Kidney epithelial cell (primary cell): Measurements from ENCODE around the gene DUSP22. TPM values are rescaled to one million over a fixed set of nuclear protein-coding genes. Genes with fewer than 3 reads are reported as not detected.

ENCODE experiments used
- DNase-seq: peaks from one replicate; pipeline ENCODE4 v3.0.0-alpha.2; 2010; ENCODE audit warnings: low read depth
- H3K27me3 ChIP-seq: 2 replicates; pipeline ENCODE4 v1.6.0; 2011; ENCODE audit warnings: low read length; ENCODE audit not compliant: control insufficient read depth, insufficient read depth
- H3K36me3 ChIP-seq: 2 replicates; pipeline ENCODE4 v1.5.1; 2011; ENCODE audit warnings: low read length; ENCODE audit not compliant: control insufficient read depth, insufficient read depth
- H3K4me3 ChIP-seq: 2 replicates; pipeline ENCODE4 v1.5.1; 2011; ENCODE audit warnings: low read depth, mild to moderate bottlenecking, control low read depth, low read length
- total RNA-seq: library from RNA; depleted of rRNA; stranded (reverse); fragments of >200 nt; gene quantifications from 2 replicates; pipeline ENCODE4 v1.2.3, GENCODE V29; 2015
- TF ChIP-seq, protein P1 (sequence below): IDR thresholded peaks from 2 replicates; pipeline ENCODE4 v1.5.1; 2011; ENCODE audit warnings: mild to moderate bottlenecking, moderate library complexity, low read length, control low read depth, inconsistent platforms; ENCODE audit not compliant: insufficient read depth, poor library complexity, severe bottlenecking

Gene DUSP22
- total RNA-seq, 1 donor from 2014 or later = 35.9 TPM

DNA sequence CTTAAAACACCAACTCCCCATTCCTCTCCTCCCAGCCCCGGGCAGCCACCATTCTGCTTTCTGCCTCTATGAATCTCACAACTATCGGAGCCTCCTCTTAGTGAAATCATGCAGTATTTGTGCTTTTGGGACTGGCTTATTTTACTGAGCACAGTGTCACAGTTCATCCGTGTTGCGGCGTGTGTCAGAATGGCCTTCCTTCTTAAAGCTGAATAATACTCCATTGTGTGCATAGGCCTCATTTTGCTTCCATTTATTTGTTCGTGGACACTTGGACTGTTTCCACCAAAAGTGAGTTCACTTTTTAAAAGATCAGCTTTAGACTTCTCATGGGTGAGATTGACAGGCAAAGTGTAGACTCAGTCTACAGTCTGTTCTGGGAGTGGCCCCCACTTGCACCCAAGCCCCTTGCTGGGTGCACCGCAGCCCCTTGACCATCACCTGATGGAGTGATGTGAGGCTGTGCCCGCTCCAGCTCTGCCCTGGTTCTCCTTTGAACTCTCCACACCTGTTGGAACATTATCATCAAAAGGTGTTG is 12.6 kb downstream of the DUSP22 start:
- Histone ChIP-seq H3K4me3 (no peak overlapping the region), H3K27me3 (no peaks in the 10 kb centered on the region), H3K36me3 (no peaks in the 10 kb centered on the region)
- no peak for DNase-seq
- TF ChIP-seq, protein P1, sequence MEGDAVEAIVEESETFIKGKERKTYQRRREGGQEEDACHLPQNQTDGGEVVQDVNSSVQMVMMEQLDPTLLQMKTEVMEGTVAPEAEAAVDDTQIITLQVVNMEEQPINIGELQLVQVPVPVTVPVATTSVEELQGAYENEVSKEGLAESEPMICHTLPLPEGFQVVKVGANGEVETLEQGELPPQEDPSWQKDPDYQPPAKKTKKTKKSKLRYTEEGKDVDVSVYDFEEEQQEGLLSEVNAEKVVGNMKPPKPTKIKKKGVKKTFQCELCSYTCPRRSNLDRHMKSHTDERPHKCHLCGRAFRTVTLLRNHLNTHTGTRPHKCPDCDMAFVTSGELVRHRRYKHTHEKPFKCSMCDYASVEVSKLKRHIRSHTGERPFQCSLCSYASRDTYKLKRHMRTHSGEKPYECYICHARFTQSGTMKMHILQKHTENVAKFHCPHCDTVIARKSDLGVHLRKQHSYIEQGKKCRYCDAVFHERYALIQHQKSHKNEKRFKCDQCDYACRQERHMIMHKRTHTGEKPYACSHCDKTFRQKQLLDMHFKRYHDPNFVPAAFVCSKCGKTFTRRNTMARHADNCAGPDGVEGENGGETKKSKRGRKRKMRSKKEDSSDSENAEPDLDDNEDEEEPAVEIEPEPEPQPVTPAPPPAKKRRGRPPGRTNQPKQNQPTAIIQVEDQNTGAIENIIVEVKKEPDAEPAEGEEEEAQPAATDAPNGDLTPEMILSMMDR = no peak

DNA sequence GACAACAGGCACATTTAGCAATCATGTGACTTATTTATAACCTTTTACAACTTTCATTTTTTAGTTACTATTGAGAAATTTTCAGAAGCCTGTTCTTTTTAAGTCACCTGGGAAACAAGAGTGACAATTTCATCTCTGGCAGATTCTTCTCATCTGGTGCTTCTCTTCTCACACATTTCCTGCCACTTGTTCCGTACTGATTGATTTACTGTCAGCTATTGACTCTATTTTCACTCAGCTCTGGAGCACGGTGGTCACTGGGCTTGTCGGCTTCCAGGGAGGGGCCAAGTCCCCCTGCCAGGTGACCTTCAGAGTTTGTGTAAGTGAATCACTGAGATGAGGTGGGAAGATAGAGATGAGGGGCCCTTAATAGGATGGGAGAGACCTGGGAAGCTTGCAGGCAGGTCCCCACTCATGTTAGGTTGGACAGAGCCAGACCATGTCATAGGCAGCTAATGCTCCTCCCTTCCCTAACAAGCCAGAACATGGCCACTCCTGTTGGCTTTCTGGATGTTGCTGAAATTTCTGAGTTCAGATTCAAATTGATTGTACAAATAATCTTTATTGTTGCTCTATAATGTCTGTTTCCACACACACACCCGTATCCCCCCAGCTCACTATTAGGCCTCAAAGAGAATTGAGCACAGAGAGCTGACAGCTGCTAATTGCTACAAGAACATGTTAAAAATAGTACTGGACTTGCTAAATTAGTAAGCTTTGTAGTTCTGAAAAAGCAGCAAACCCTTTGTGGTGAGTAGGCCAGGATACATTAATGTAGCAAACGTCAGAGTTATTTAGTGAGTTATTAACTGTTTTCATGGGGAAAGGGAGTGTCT is 13.3 kb downstream of the DUSP22 start:
- DNase-seq = peak; percentile 50
- TF ChIP-seq, protein P1 = no peak
- Histone ChIP-seq H3K27me3 (no peaks in the 10 kb centered on the region), H3K4me3 (no peak overlapping the region), H3K36me3 (no peaks in the 10 kb centered on the region)

DNA sequence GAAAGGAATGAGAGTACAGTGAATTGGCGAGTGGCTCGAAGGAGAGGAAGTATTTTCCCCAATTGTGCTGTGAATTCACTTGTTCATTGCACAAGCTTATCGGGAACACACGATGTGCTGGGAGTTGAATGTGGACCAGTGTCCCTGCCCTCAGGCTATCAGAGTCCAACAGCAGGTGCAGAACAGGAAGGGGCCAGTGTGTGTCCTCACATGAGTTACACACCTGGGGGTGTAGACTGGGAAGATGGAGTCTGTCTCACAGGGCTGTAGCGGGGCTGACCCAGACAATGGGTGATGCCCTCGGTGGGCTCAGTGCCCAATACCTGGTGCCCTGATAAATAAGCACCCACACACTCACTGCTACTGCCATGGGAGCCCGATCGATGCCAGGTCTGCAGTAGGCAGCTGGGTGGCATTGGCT is 14.4 kb downstream of the DUSP22 start:
- TF ChIP-seq, protein P1 = no peak
- Histone ChIP-seq H3K4me3 (no peak overlapping the region), H3K36me3 (no peaks in the 10 kb centered on the region), H3K27me3 (no peaks in the 10 kb centered on the region)
- DNase-seq = no peak

DNA sequence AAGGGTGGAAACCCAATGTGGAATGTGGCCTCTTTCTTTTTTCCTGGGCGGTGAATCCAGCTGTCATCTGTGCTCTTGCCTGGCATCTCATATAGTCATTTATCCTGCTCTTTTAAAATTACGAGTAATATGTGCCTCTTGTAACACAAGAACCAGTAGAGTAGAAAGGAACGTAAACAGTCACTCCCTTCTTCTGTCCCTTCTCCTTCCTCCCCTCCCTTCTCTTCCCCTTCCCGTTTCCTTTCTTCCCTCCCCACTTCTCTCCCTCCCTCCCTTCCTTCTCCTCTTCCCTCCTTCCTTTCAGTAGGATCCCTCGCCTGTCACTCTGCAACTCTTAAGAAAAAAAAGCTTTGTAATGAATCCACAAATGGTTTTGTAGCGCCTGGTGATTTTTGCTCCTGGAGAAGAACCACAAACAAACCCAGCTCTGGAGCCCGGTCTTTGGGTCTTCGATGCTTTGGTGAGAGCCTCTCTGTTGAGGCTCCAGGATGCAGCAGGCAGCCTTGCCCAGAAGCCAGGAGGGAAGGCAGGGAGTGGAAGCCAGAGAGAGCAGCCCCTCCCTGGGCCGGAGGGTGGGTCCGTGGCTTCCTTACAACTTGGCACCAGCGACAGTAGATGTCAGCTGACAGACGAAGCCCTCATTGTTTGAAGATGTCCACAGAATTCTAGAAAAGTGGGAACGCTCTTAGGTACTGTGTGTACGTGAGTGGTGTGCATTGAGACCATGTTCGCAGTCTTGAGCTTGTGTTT is 15.0 kb downstream of the DUSP22 start:
- TF ChIP-seq, protein P1 = no peak
- H3K27me3 ChIP-seq = no peaks in the 10 kb centered on the region
- no peak overlapping the region for H3K4me3 ChIP-seq
- no peak for DNase-seq
- H3K36me3 ChIP-seq = no peaks in the 10 kb centered on the region

DNA sequence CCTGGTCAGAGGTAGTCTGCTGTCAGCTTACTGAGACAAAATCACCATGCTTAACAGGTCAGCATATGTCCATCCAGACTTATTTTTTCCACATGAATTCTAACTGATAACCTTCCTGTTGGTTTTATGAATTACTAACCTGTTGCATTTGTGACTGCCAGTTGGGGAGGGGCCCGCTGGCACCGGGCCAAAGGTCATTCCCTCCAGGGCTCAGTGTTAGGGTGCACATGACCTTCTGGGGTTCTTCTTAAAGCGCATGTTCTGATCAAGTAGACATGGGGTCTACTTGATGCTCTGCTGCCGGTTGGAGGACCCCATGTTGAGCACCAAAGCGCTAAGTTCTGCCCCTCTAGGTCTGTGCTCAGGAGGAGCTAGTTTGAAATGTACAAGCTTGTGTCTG is 15.6 kb downstream of the DUSP22 start:
- no peaks in the 10 kb centered on the region for H3K27me3 ChIP-seq
- no peaks in the 10 kb centered on the region for H3K36me3 ChIP-seq
- TF ChIP-seq, protein P1 = no peak
- H3K4me3 ChIP-seq = no peak overlapping the region
- no peak for DNase-seq
